GM12892 (cell line): Measurements from ENCODE around the gene SVOP.

Source experiments
- POLR2A ChIP-seq: IDR thresholded peaks from 2 replicates; pipeline ENCODE4 v1.6.1; 2011; ENCODE audit warnings: low read depth, low read length, control low read depth
- POLR2AphosphoS5 ChIP-seq: IDR thresholded peaks from 2 replicates; pipeline ENCODE4 v1.6.1; 2011; ENCODE audit warnings: low read depth, low read length, control low read depth

- TF ChIP-seq POLR2A (no peak), POLR2AphosphoS5 (no peak)
These were observed 60.9 kb downstream of the SVOP start for GRCh38 chr12:108959748-108960655.
